Measurements from ENCODE around the gene NFX1. TPM values are rescaled to one million over a fixed set of nuclear protein-coding genes. Genes with fewer than 3 reads are reported as not detected.
A peak's percentile ranks its signal among the peaks of the same experiment; 100 is the strongest.

NFX1 gene
- total and polyA plus RNA-seq, 10 of the 15 experiments (the other 5 are each of a cell fraction or from before 2014, with no cell fraction given): 11.9 to 45.1 (median 36.1) TPM

- TF ChIP-seq NBN (IDR thresholded peaks at IDR 0.05): no peak
- no peak for TF ChIP-seq TCF3 (IDR thresholded peaks at IDR 0.05; ENCODE audit: borderline replicate concordance, insufficient read depth, low read depth, low read length)
- no peak for TF ChIP-seq RFX5 (IDR thresholded peaks at IDR 0.05; ENCODE audit: low read depth, low read length)
- TF ChIP-seq HDGF (IDR thresholded peaks at IDR 0.05): peak; percentile 40
- no peak for TF ChIP-seq IRF3 (IDR thresholded peaks at IDR 0.05)
- no peak for TF ChIP-seq FOXK2 (IDR thresholded peaks at IDR 0.05)
- no peak for TF ChIP-seq STAT3 (IDR thresholded peaks at IDR 0.05; ENCODE audit: low read depth, low read length)
- TF ChIP-seq PML (IDR thresholded peaks at IDR 0.05; ENCODE audit: low read length): no peak; the same call in 1 of the 2 replicates
- no peak for TF ChIP-seq NR2C2 (IDR thresholded peaks at IDR 0.05; ENCODE audit: borderline replicate concordance, control insufficient read depth, insufficient read length, low read depth)
- TF ChIP-seq ZSCAN29 (IDR thresholded peaks at IDR 0.05): no peak
- no peak for TF ChIP-seq STAT1 (conservative IDR thresholded peaks at IDR 0.05)
- no peak for TF ChIP-seq ATF2 (IDR thresholded peaks at IDR 0.05; ENCODE audit: low read length)
- TF ChIP-seq ZNF622 (IDR thresholded peaks at IDR 0.05): no peak
- TF ChIP-seq CEBPZ (IDR thresholded peaks at IDR 0.05; ENCODE audit: low read depth, low read length): no peak
- TF ChIP-seq ZBTB4 (CRISPR knock-in tag; IDR thresholded peaks at IDR 0.05): no peak
- no peak for TF ChIP-seq MYC (IDR thresholded peaks at IDR 0.05; ENCODE audit: insufficient read depth, insufficient read length, insufficient replicate concordance, low read length, severe bottlenecking)
- TF ChIP-seq POLR2AphosphoS5 (IDR thresholded peaks at IDR 0.05; ENCODE audit: low read length): peak; percentile 90
- TF ChIP-seq SIX5 (IDR thresholded peaks at IDR 0.05; ENCODE audit: low read depth, low read length, severe bottlenecking): no peak
- TF ChIP-seq NFYB (IDR thresholded peaks at IDR 0.05; ENCODE audit: insufficient read depth, low read depth, low read length): no peak
- TF ChIP-seq ZNF207 (IDR thresholded peaks at IDR 0.05; ENCODE audit: borderline replicate concordance): 0 out of 2 replicates have a peak, but pooled peaks have one; percentile 66
- TF ChIP-seq JUND (IDR thresholded peaks at IDR 0.05; ENCODE audit: low read depth, low read length): no peak
- TF ChIP-seq ATF3 (IDR thresholded peaks at IDR 0.05; ENCODE audit: borderline replicate concordance, extremely low read depth, low read depth, low read length): no peak
These were observed 25.7 kb upstream of the NFX1 start, which contains the start of the genes BAG1 and CHMP5 (continued) for GRCh38 chr9:33264473-33265177.

Measured in GM12878 (cell line).